ENCODE measurements around the gene RTP3.
"Not testable (repeated sequence)": the region's sequence is repeated elsewhere in the genome, so short reads cannot be mapped to it uniquely, and the experiment has no call there.

RTP3 gene

GRCh38 chr3:46491089-46492070 is 6.4 kb upstream of the RTP3 start:
- no peak for DNase-seq

GRCh38 chr3:46492890-46493547 is 4.8 kb upstream of the RTP3 start:
- peak; percentile 21 for DNase-seq

- not testable (repeated sequence) for DNase-seq
Measured at GRCh38 chr3:46494491-46494890, 3.3 kb upstream of the RTP3 start.

- DNase-seq: no peak
Measured at GRCh38 chr3:46495901-46496456, 1.8 kb upstream of the RTP3 start.

- DNase-seq: peak; percentile 73
Measured at GRCh38 chr3:46496746-46497555, 825 bp upstream of the RTP3 start.

GRCh38 chr3:46498916-46499519 is 1.2 kb downstream of the RTP3 start:
- no peak for DNase-seq

GRCh38 chr3:46500656-46501635 is 3.2 kb downstream of the RTP3 start:
- peak; percentile 34 for DNase-seq

- DNase-seq: no peak
Measured at GRCh38 chr3:46501702-46502101, 3.9 kb downstream of the RTP3 start.

- peak; percentile 45 for DNase-seq
Measured at GRCh38 chr3:46503200-46503874, 5.6 kb downstream of the RTP3 start.

GRCh38 chr3:46504789-46505188 is 7.0 kb downstream of the RTP3 start:
- no peak for DNase-seq

GRCh38 chr3:46505953-46506352 is 8.2 kb downstream of the RTP3 start:
- no peak for DNase-seq

GRCh38 chr3:46506526-46506925 is 8.8 kb downstream of the RTP3 start:
- DNase-seq: no peak

GRCh38 chr3:46508850-46509591 is 11.2 kb downstream of the RTP3 start:
- DNase-seq: peak; percentile 95

GRCh38 chr3:46509661-46510187 is 11.9 kb downstream of the RTP3 start:
- peak; percentile 68 for DNase-seq

- no peak for DNase-seq
Measured at GRCh38 chr3:46512191-46512749, 14.5 kb downstream of the RTP3 start.

- no peak for DNase-seq
Measured at GRCh38 chr3:46516521-46516920, 18.7 kb downstream of the RTP3 start.

- DNase-seq: no peak
Measured at GRCh38 chr3:46517016-46517783, 19.4 kb downstream of the RTP3 start.

- no peak for DNase-seq
Measured at GRCh38 chr3:46517784-46518181, 20.0 kb downstream of the RTP3 start.
